Keratinocyte (primary cell): ENCODE data around the gene PTK7. TPM values are rescaled to one million over a fixed set of nuclear protein-coding genes. Genes with fewer than 3 reads are reported as not detected.

Experiments used
- DNase-seq: peaks from one replicate; pipeline ENCODE4 v3.0.0-alpha.2; 2011; ENCODE audit warnings: low read depth, missing footprints, low spot score
- FAIRE-seq: peaks from 2 replicates; lab custom pipeline; 2011; peaks lifted over from hg19 to GRCh38; lab: Jason Lieb, UNC
- H2AFZ ChIP-seq: 2 replicates; pipeline ENCODE4 v1.6.0; 2012; ENCODE audit warnings: low read length, control low read depth, inconsistent platforms; ENCODE audit not compliant: control insufficient read depth
- H3K27ac ChIP-seq: 2 replicates; pipeline ENCODE4 v1.5.1; 2011; ENCODE audit warnings: low read length; ENCODE audit not compliant: control insufficient read depth, insufficient read depth
- H3K27me3 ChIP-seq: 3 replicates; pipeline ENCODE4 v1.6.0; 2011; ENCODE audit warnings: low read length; ENCODE audit not compliant: control insufficient read depth, insufficient read depth; ENCODE audit errors: extremely low read depth
- H3K36me3 ChIP-seq, 2 experiments: 2 replicates in 1 of 2; 3 replicates in 1 of 2; pipeline ENCODE4 v1.5.1; 2011; ENCODE audit warnings: low read length in 2 of 2, mild to moderate bottlenecking in 1 of 2; ENCODE audit not compliant: control insufficient read depth in 2 of 2, insufficient read depth in 2 of 2; ENCODE audit errors: extremely low read depth in 1 of 2
- H3K4me1 ChIP-seq: 3 replicates; pipeline ENCODE4 v1.5.1; 2011; ENCODE audit warnings: low read length; ENCODE audit not compliant: control insufficient read depth, insufficient read depth; ENCODE audit errors: extremely low read depth
- H3K4me2 ChIP-seq: 3 replicates; pipeline ENCODE4 v1.6.0; 2011; ENCODE audit warnings: low read depth, low read length; ENCODE audit not compliant: control insufficient read depth, insufficient read depth; ENCODE audit errors: extremely low read depth
- H3K4me3 ChIP-seq, 3 experiments: fragments of 200-600 bp in 1 of 3; sonication (generic) in 1 of 3; 2 replicates in 2 of 3; 3 replicates in 1 of 3; pipeline ENCODE4 v1.5.1; 2011 to 2016; ENCODE audit warnings: low read length in 3 of 3, mild to moderate bottlenecking in 3 of 3, control low read depth in 2 of 3, inconsistent platforms in 1 of 3, low read depth in 1 of 3, mixed read lengths in 1 of 3, mixed run types in 1 of 3, moderate library complexity in 1 of 3; ENCODE audit not compliant: control insufficient read depth in 2 of 3, insufficient read depth in 2 of 3; ENCODE audit errors: extremely low read depth in 1 of 3
- H3K79me2 ChIP-seq: 2 replicates; pipeline ENCODE4 v1.6.0; 2012; ENCODE audit warnings: low read length; ENCODE audit not compliant: control insufficient read depth, insufficient read depth
- H3K9ac ChIP-seq: 3 replicates; pipeline ENCODE4 v1.6.0; 2011; ENCODE audit warnings: low read length; ENCODE audit not compliant: control insufficient read depth, insufficient read depth; ENCODE audit errors: extremely low read depth
- H3K9me1 ChIP-seq: 3 replicates; pipeline ENCODE4 v1.6.0; 2011; ENCODE audit warnings: low read length; ENCODE audit not compliant: control insufficient read depth, insufficient read depth; ENCODE audit errors: extremely low read depth
- H3K9me3 ChIP-seq: 2 replicates; pipeline ENCODE4 v1.5.1; 2012; ENCODE audit warnings: low read depth, low read length; ENCODE audit not compliant: control insufficient read depth
- H4K20me1 ChIP-seq: 3 replicates; pipeline ENCODE4 v1.6.0; 2011; ENCODE audit warnings: low read length; ENCODE audit not compliant: control insufficient read depth, insufficient read depth; ENCODE audit errors: extremely low read depth
- CTCF ChIP-seq, 3 experiments: IDR thresholded peaks in 1 of 3; conservative IDR thresholded peaks in 1 of 3; optimal IDR thresholded peaks in 1 of 3; 2 replicates in 2 of 3; 3 replicates in 1 of 3; pipeline versions ENCODE3 to v1.5.1; 2011; ENCODE audit warnings: low read length in 3 of 3, mild to moderate bottlenecking in 3 of 3, moderate library complexity in 2 of 3, control low read depth in 1 of 3, inconsistent platforms in 1 of 3; ENCODE audit not compliant: insufficient read depth in 2 of 3; ENCODE audit errors: extremely low read depth in 1 of 3
- EZH2 ChIP-seq: IDR thresholded peaks from one replicate; pipeline ENCODE4 v1.6.1; 2012; ENCODE audit warnings: inconsistent platforms, mild to moderate bottlenecking, low read length, moderate library complexity
- dilution Hi-C: fragments of 300-500 bp; cut with MboI; formaldehyde crosslinking; loops from one replicate; pipeline ENCODE4 v1.7.0; 2020; ENCODE audit warnings: low sequenced_read_pairs; ENCODE audit not compliant: extremely low pct_ligation_motif_present
- polyA plus RNA-seq, 5 experiments: library from polyadenylated mRNA; depleted of rRNA in 3 of 5; stranded (reverse) in 3 of 5; stranded (forward) in 1 of 5; unstranded in 1 of 5; fragments of >200 nt; gene quantifications; 1 replicate in 1 of 5; 2 replicates in 3 of 5; 3 replicates in 1 of 5; pipeline versions ENCODE4 v1.2.1 to v1.2.3, GENCODE V29; 2011 to 2012; ENCODE audit warnings: missing spikeins in 2 of 5, low read depth in 1 of 5, low replicate concordance in 1 of 5

The PTK7 gene
- polyA plus RNA-seq, 1 donor (not counting 4 experiments of a cell fraction or from before 2014, with no cell fraction given), result 58.8 TPM

GRCh38 chr6:43052225-43052841 is 23.8 kb upstream of the PTK7 start:
- DNase-seq (no peak), FAIRE-seq (no peak)
- peak overlapping the region; percentile 95 for H3K4me2 ChIP-seq
- no peak overlapping the region for H2AFZ ChIP-seq
- dilution Hi-C loops, result no loop called here
- no peaks in the 10 kb centered on the region for H3K27me3 ChIP-seq
- no peak overlapping the region for H3K9ac ChIP-seq
- H3K4me3 ChIP-seq, result no peak overlapping the region
- peaks cover 15% of the 10 kb centered on the region for H3K4me1 ChIP-seq
- TF ChIP-seq EZH2, result no peak
- TF ChIP-seq CTCF (optimal IDR thresholded peaks at IDR 0.05 in 1 of 3, IDR thresholded peaks at IDR 0.05 in 1 of 3, conservative IDR thresholded peaks at IDR 0.05 in 1 of 3; ENCODE audit: extremely low read depth in 1 of 3, insufficient read depth in 2 of 3, low read length in 3 of 3), result no peak
- H3K9me1 ChIP-seq, result no peaks in the 10 kb centered on the region
- peaks cover 17 to 31% of the 10 kb centered on the region in 2 experiments for H3K36me3 ChIP-seq
- H3K79me2 ChIP-seq, result peaks cover 10% of the 10 kb centered on the region
- no peak overlapping the region for H3K27ac ChIP-seq
- H3K9me3 ChIP-seq, result no peaks in the 10 kb centered on the region
- no peaks in the 10 kb centered on the region for H4K20me1 ChIP-seq

GRCh38 chr6:43052842-43053544 is 23.1 kb upstream of the PTK7 start:
- H3K4me3 ChIP-seq, result peak overlapping the region; percentile 90 to 94 (median 90)
- FAIRE-seq (no peak), DNase-seq (no peak)
- H3K4me1 ChIP-seq, result peaks cover 17% of the 10 kb centered on the region
- H3K79me2 ChIP-seq, result peaks cover 14% of the 10 kb centered on the region
- H3K4me2 ChIP-seq, result peak overlapping the region; percentile 95
- peaks cover 17 to 32% of the 10 kb centered on the region in 2 experiments for H3K36me3 ChIP-seq
- peak overlapping the region; percentile 1 for H2AFZ ChIP-seq
- H3K27ac ChIP-seq, result peak overlapping the region; percentile 86
- peak overlapping the region; percentile 94 for H3K9ac ChIP-seq
- no peaks in the 10 kb centered on the region for H3K27me3 ChIP-seq
- no peaks in the 10 kb centered on the region for H3K9me1 ChIP-seq
- no peaks in the 10 kb centered on the region for H3K9me3 ChIP-seq
- dilution Hi-C loops, result no loop called here
- no peaks in the 10 kb centered on the region for H4K20me1 ChIP-seq
- TF ChIP-seq CTCF (optimal IDR thresholded peaks at IDR 0.05 in 1 of 3, IDR thresholded peaks at IDR 0.05 in 1 of 3, conservative IDR thresholded peaks at IDR 0.05 in 1 of 3; ENCODE audit: extremely low read depth in 1 of 3, insufficient read depth in 2 of 3, low read length in 3 of 3) (no peak), EZH2 (no peak)
